Liver (tissue), 9 donors: ENCODE results near the gene CLCN1. TPM values are rescaled to one million over a fixed set of nuclear protein-coding genes. Genes with fewer than 3 reads are reported as not detected.

Source experiments
- DNase-seq: peaks from one replicate; pipeline ENCODE4 v3.0.0-alpha.2; 2017; ENCODE audit warnings: low spot score
- H3K27ac ChIP-seq, 2 donors: one replicate each; pipeline ENCODE4 v1.7.0; 2013; ENCODE audit warnings: inconsistent platforms in 2 of 2, low read length in 2 of 2, control low read depth in 1 of 2, low read depth in 1 of 2, mild to moderate bottlenecking in 1 of 2
- H3K27me3 ChIP-seq, 4 donors: one replicate each; pipeline versions ENCODE4 v1.6.1 to v1.7.0; 2013; ENCODE audit warnings: low read length in 3 of 4, inconsistent platforms in 1 of 4, mild to moderate bottlenecking in 1 of 4, moderate library complexity in 1 of 4; ENCODE audit not compliant: control insufficient read depth in 4 of 4, insufficient read depth in 4 of 4
- H3K36me3 ChIP-seq, 4 donors: one replicate each; pipeline versions ENCODE4 v1.6.1 to v1.7.0; 2013; ENCODE audit warnings: low read length in 3 of 4, mild to moderate bottlenecking in 3 of 4, low read depth in 1 of 4, moderate library complexity in 1 of 4; ENCODE audit not compliant: control insufficient read depth in 4 of 4, insufficient read depth in 3 of 4
- H3K4me1 ChIP-seq, 4 donors: one replicate each; pipeline versions ENCODE4 v1.6.1 to v1.7.0; 2013; ENCODE audit warnings: low read length in 3 of 4, mild to moderate bottlenecking in 3 of 4, moderate library complexity in 1 of 4; ENCODE audit not compliant: control insufficient read depth in 4 of 4, insufficient read depth in 4 of 4
- H3K4me3 ChIP-seq, 3 donors: one replicate each; pipeline versions ENCODE4 v1.6.1 to v1.7.0; 2013; ENCODE audit warnings: low read length in 3 of 3, control low read depth in 1 of 3, low read depth in 1 of 3, mild to moderate bottlenecking in 1 of 3
- H3K9ac ChIP-seq, 2 donors: one replicate each; pipeline ENCODE4 v1.7.0; 2013; ENCODE audit warnings: low read length in 2 of 2, mild to moderate bottlenecking in 2 of 2, moderate library complexity in 2 of 2, control low read depth in 1 of 2, low read depth in 1 of 2
- H3K9me3 ChIP-seq, 4 donors: one replicate each; pipeline versions ENCODE4 v1.6.1 to v1.7.0; 2013; ENCODE audit warnings: low read length in 3 of 4; ENCODE audit not compliant: control insufficient read depth in 4 of 4
- ATF3 ChIP-seq: IDR thresholded peaks from 2 replicates; pipeline ENCODE4 v1.6.1; 2016; ENCODE audit warnings: antibody characterized with exemption
- CTCF ChIP-seq: fragments of 150-350 bp; IDR thresholded peaks from 2 replicates; pipeline ENCODE4 v1.5.1; 2017; ENCODE audit warnings: improper control_type of control experiment, low read depth, low read length; ENCODE audit not compliant: missing input control
- EGR1 ChIP-seq, 2 donors: IDR thresholded peaks; 2 replicates each; pipeline ENCODE4 v1.6.1; 2016 to 2018; ENCODE audit warnings: antibody characterized with exemption in 2 of 2, low read depth in 2 of 2
- FOXA1 ChIP-seq: IDR thresholded peaks from 2 replicates; pipeline ENCODE4 v1.6.1; 2016; ENCODE audit warnings: antibody characterized with exemption
- GABPA ChIP-seq, 2 donors: IDR thresholded peaks in 1 of 2; conservative IDR thresholded peaks in 1 of 2; 2 replicates each; pipeline ENCODE4 v1.6.1; 2016; ENCODE audit warnings: antibody characterized with exemption in 2 of 2, mild to moderate bottlenecking in 1 of 2, moderate library complexity in 1 of 2
- HNF4A ChIP-seq, 2 donors: conservative IDR thresholded peaks; 2 replicates each; pipeline ENCODE4 v1.6.1; 2016; ENCODE audit warnings: antibody characterized with exemption in 2 of 2, mild to moderate bottlenecking in 2 of 2
- HNF4G ChIP-seq: IDR thresholded peaks from 2 replicates; pipeline ENCODE4 v1.6.1; 2016; ENCODE audit warnings: antibody characterized with exemption
- JUND ChIP-seq, 2 donors: IDR thresholded peaks; 2 replicates each; pipeline ENCODE4 v1.6.1; 2016; ENCODE audit warnings: antibody characterized with exemption in 2 of 2
- MAX ChIP-seq: IDR thresholded peaks from 2 replicates; pipeline ENCODE4 v1.6.1; 2016; ENCODE audit warnings: antibody characterized with exemption
- NR2F2 ChIP-seq: IDR thresholded peaks from 2 replicates; pipeline ENCODE4 v1.6.1; 2016; ENCODE audit warnings: antibody characterized with exemption
- RAD21 ChIP-seq, 2 donors: IDR thresholded peaks; 2 replicates each; pipeline ENCODE4 v1.6.1; 2016; ENCODE audit warnings: antibody characterized with exemption in 2 of 2, mild to moderate bottlenecking in 2 of 2
- REST ChIP-seq: IDR thresholded peaks from 2 replicates; pipeline ENCODE4 v1.6.1; 2016; ENCODE audit warnings: antibody characterized with exemption, mild to moderate bottlenecking
- SP1 ChIP-seq: IDR thresholded peaks from 2 replicates; pipeline ENCODE4 v1.6.1; 2018; ENCODE audit warnings: antibody characterized with exemption, mild to moderate bottlenecking
- TAF1 ChIP-seq: conservative IDR thresholded peaks from 2 replicates; pipeline ENCODE4 v1.6.1; 2016; ENCODE audit warnings: antibody characterized with exemption, mild to moderate bottlenecking
- YY1 ChIP-seq: IDR thresholded peaks from 2 replicates; pipeline ENCODE4 v1.6.1; 2016; ENCODE audit warnings: antibody characterized with exemption, mild to moderate bottlenecking
- WGBS: extraction: QIAGEN DNeasy Blood & Tissue Kit; methylation state at CpG from one replicate; pipeline ENCODE4 v1.1.7; 2013; 5-methylcytosine and 5-hydroxymethylcytosine counted together
- polyA plus RNA-seq, 2 donors: library from polyadenylated mRNA; stranded (reverse) in 1 of 2; unstranded in 1 of 2; fragments of 200-250 nt in 1 of 2; fragments of >200 nt in 1 of 2; fragmentation: Nextera tagmentation in 1 of 2; extraction: Ambion mirVana in 1 of 2; gene quantifications; one replicate each; pipeline versions ENCODE4 v1.2.1 to v1.2.3, GENCODE V29; 2013 to 2015
- total RNA-seq, 2 donors: library from RNA; depleted of rRNA; stranded (reverse); fragments of >200 nt; gene quantifications; one replicate each; pipeline ENCODE4 v1.2.3, GENCODE V29; 2014
- donor health status: healthy.
- donor health status: healthy.
- donor health status: healthy.
- donor health status: healthy.
- donor health status: healthy.

CLCN1 gene
- total and polyA plus RNA-seq, 4 donors: 0.01 to 0.08 TPM; not detected in 2

- Histone ChIP-seq H3K9ac (no peak overlapping the region), H3K36me3 (no peaks in the 10 kb centered on the region), H3K4me1 (peaks cover 6 to 12% (median 9%) of the 10 kb centered on the region in 4 donors), H3K9me3 (no peaks in the 10 kb centered on the region), H3K4me3 (no peak overlapping the region), H3K27ac (no peak overlapping the region), H3K27me3 (no peaks in the 10 kb centered on the region)
- no peak for DNase-seq
- WGBS: 94% methylated on average over 8 of the region's 8 CpGs
- TF ChIP-seq EGR1 (IDR thresholded peaks at IDR 0.05; ENCODE audit: low read depth in 2 of 2) (no peak), GABPA (IDR thresholded peaks at IDR 0.05 in 1 of 2, conservative IDR thresholded peaks at IDR 0.05 in 1 of 2) (no peak), RAD21 (IDR thresholded peaks at IDR 0.05) (no peak), JUND (IDR thresholded peaks at IDR 0.05) (no peak), TAF1 (no peak), CTCF (no peak), HNF4G (no peak), HNF4A (conservative IDR thresholded peaks at IDR 0.05) (no peak)
These were observed 38.5 kb downstream of the CLCN1 start for GRCh38 chr7:143354376-143354775.

GRCh38 chr7:143354965-143355364, 39.1 kb downstream of the CLCN1 start:
- Histone ChIP-seq H3K27ac (no peak overlapping the region), H3K4me1 (peaks cover 6 to 12% (median 9%) of the 10 kb centered on the region in 4 donors), H3K36me3 (no peaks in the 10 kb centered on the region), H3K27me3 (no peaks in the 10 kb centered on the region), H3K4me3 (no peak overlapping the region), H3K9ac (no peak overlapping the region), H3K9me3 (no peaks in the 10 kb centered on the region)
- TF ChIP-seq ATF3 (no peak), FOXA1 (no peak), TAF1 (no peak), REST (no peak), NR2F2 (no peak), YY1 (no peak), MAX (no peak), SP1 (no peak), CTCF (no peak), JUND (IDR thresholded peaks at IDR 0.05) (no peak), EGR1 (IDR thresholded peaks at IDR 0.05; ENCODE audit: low read depth in 2 of 2) (no peak), GABPA (IDR thresholded peaks at IDR 0.05 in 1 of 2, conservative IDR thresholded peaks at IDR 0.05 in 1 of 2) (no peak)
- DNase-seq: no peak
- WGBS: 93% methylated on average over 8 of the region's 8 CpGs
